ENCODE data around the gene KIAA0930. TPM values are rescaled to one million over a fixed set of nuclear protein-coding genes. Genes with fewer than 3 reads are reported as not detected.
"Not testable (repeated sequence)": the region's sequence is repeated elsewhere in the genome, so short reads cannot be mapped to it uniquely, and the experiment has no call there.

KIAA0930 gene
- polyA plus RNA-seq, 1 of the 3 experiments (the other 2 are of a cell fraction), result 80.8 TPM

DNA sequence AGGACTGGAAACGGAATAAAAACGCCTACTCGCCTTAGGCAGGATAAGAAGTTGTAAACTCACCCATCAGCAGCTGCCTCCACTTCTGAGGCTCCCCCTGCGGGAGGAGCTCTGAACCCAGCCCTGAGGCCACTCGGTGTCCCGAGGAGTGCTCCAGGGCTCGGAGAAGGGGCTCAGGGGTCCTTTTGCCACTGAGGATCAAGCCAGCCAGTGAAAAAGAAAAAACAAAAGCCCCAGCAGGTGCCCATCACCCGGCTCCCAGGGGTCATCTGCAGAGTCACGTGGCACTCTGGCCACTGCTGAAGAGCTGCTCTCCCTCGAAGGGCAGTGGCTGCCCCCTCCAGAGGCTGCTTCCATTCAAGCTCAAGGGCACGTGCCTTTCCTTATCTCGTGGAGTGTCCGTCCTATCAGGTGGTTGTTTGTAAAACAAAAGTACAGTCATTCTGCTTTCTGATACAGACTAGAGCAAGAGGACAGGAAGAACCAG, 48.0 kb downstream of the KIAA0930 start:
- CTCF ChIA-PET, result interaction anchor here (1.2 to 1.6 kb wide), 3 partner anchors 16 to 70 kb away, joined by 4 to 6 read pairs (median 4); no protein-coding TSS in a partner anchor
- no peak for DNase-seq
- H3K27ac ChIP-seq (ENCODE audit: low read depth in 2 of 2, low read length in 1 of 2), result no peak overlapping the region
- no peak overlapping the region for H3K4me2 ChIP-seq
- no peaks in the 10 kb centered on the region for H4K20me1 ChIP-seq (ENCODE audit: insufficient read depth)
- H3K9ac ChIP-seq, result no peak overlapping the region
- no peaks in the 10 kb centered on the region for H3F3A ChIP-seq (replicated peaks; ENCODE audit: insufficient read depth)
- H3K79me2 ChIP-seq (ENCODE audit: insufficient read depth), result no peaks in the 10 kb centered on the region
- POLR2A ChIA-PET, result no interaction called here
- H3K4me3 ChIP-seq (ENCODE audit: low read depth in 2 of 2, low read length in 1 of 2), result no peak overlapping the region
- no peak for TF ChIP-seq NRF1 (IDR thresholded peaks at IDR 0.05; ENCODE audit: low read depth, low read length)
- no peak for TF ChIP-seq RAD21 (IDR thresholded peaks at IDR 0.05; ENCODE audit: low read length)
- TF ChIP-seq, protein P1, sequence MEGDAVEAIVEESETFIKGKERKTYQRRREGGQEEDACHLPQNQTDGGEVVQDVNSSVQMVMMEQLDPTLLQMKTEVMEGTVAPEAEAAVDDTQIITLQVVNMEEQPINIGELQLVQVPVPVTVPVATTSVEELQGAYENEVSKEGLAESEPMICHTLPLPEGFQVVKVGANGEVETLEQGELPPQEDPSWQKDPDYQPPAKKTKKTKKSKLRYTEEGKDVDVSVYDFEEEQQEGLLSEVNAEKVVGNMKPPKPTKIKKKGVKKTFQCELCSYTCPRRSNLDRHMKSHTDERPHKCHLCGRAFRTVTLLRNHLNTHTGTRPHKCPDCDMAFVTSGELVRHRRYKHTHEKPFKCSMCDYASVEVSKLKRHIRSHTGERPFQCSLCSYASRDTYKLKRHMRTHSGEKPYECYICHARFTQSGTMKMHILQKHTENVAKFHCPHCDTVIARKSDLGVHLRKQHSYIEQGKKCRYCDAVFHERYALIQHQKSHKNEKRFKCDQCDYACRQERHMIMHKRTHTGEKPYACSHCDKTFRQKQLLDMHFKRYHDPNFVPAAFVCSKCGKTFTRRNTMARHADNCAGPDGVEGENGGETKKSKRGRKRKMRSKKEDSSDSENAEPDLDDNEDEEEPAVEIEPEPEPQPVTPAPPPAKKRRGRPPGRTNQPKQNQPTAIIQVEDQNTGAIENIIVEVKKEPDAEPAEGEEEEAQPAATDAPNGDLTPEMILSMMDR (IDR thresholded peaks at IDR 0.05), result no peak
- TF ChIP-seq, protein P2, sequence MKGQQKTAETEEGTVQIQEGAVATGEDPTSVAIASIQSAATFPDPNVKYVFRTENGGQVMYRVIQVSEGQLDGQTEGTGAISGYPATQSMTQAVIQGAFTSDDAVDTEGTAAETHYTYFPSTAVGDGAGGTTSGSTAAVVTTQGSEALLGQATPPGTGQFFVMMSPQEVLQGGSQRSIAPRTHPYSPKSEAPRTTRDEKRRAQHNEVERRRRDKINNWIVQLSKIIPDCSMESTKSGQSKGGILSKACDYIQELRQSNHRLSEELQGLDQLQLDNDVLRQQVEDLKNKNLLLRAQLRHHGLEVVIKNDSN (IDR thresholded peaks at IDR 0.05; ENCODE audit: borderline replicate concordance, low read depth), result no peak
- TF ChIP-seq JUND (IDR thresholded peaks at IDR 0.05), result no peak
- no peak for TF ChIP-seq MEF2A (IDR thresholded peaks at IDR 0.05; ENCODE audit: borderline replicate concordance, low read depth)
- TF ChIP-seq, protein P3, sequence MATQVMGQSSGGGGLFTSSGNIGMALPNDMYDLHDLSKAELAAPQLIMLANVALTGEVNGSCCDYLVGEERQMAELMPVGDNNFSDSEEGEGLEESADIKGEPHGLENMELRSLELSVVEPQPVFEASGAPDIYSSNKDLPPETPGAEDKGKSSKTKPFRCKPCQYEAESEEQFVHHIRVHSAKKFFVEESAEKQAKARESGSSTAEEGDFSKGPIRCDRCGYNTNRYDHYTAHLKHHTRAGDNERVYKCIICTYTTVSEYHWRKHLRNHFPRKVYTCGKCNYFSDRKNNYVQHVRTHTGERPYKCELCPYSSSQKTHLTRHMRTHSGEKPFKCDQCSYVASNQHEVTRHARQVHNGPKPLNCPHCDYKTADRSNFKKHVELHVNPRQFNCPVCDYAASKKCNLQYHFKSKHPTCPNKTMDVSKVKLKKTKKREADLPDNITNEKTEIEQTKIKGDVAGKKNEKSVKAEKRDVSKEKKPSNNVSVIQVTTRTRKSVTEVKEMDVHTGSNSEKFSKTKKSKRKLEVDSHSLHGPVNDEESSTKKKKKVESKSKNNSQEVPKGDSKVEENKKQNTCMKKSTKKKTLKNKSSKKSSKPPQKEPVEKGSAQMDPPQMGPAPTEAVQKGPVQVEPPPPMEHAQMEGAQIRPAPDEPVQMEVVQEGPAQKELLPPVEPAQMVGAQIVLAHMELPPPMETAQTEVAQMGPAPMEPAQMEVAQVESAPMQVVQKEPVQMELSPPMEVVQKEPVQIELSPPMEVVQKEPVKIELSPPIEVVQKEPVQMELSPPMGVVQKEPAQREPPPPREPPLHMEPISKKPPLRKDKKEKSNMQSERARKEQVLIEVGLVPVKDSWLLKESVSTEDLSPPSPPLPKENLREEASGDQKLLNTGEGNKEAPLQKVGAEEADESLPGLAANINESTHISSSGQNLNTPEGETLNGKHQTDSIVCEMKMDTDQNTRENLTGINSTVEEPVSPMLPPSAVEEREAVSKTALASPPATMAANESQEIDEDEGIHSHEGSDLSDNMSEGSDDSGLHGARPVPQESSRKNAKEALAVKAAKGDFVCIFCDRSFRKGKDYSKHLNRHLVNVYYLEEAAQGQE (IDR thresholded peaks at IDR 0.05; ENCODE audit: low read depth, low read length), result no peak
- no peak for TF ChIP-seq ELF1 (IDR thresholded peaks at IDR 0.05)
- TF ChIP-seq YY1 (IDR thresholded peaks at IDR 0.05; ENCODE audit: low read depth), result no peak
- no peak for TF ChIP-seq FOXJ3 (CRISPR knock-in tag; IDR thresholded peaks at IDR 0.05)
- no peak for TF ChIP-seq SMC3 (IDR thresholded peaks at IDR 0.05; ENCODE audit: low read depth, low read length)
- TF ChIP-seq FOXM1 (IDR thresholded peaks at IDR 0.05; ENCODE audit: low read depth), result no peak
- TF ChIP-seq, protein P4, sequence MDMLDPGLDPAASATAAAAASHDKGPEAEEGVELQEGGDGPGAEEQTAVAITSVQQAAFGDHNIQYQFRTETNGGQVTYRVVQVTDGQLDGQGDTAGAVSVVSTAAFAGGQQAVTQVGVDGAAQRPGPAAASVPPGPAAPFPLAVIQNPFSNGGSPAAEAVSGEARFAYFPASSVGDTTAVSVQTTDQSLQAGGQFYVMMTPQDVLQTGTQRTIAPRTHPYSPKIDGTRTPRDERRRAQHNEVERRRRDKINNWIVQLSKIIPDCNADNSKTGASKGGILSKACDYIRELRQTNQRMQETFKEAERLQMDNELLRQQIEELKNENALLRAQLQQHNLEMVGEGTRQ (IDR thresholded peaks at IDR 0.05; ENCODE audit: borderline replicate concordance, low read depth, low read length), result no peak
- TF ChIP-seq MXI1 (IDR thresholded peaks at IDR 0.05; ENCODE audit: low read depth, low read length), result no peak
- TF ChIP-seq, protein P5, sequence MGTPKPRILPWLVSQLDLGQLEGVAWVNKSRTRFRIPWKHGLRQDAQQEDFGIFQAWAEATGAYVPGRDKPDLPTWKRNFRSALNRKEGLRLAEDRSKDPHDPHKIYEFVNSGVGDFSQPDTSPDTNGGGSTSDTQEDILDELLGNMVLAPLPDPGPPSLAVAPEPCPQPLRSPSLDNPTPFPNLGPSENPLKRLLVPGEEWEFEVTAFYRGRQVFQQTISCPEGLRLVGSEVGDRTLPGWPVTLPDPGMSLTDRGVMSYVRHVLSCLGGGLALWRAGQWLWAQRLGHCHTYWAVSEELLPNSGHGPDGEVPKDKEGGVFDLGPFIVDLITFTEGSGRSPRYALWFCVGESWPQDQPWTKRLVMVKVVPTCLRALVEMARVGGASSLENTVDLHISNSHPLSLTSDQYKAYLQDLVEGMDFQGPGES (IDR thresholded peaks at IDR 0.05; ENCODE audit: low read depth, low read length), result no peak
- no peaks in the 10 kb centered on the region for H3K9me3 ChIP-seq
- no peak overlapping the region for H2AFZ ChIP-seq (ENCODE audit: low read depth)
- no peaks in the 10 kb centered on the region; a peak in 1 of 4 replicates for H3K4me1 ChIP-seq (ENCODE audit: control insufficient read depth in 1 of 2, insufficient read depth in 2 of 2, low read depth in 1 of 2, low read length in 1 of 2)
- H3K9me2 ChIP-seq, result no peaks in the 10 kb centered on the region
- H3K27me3 ChIP-seq (ENCODE audit: insufficient read depth), result no peaks in the 10 kb centered on the region
- H3K36me3 ChIP-seq (replicated peaks in 1 of 2; ENCODE audit: control insufficient read depth in 1 of 2, insufficient read depth in 2 of 2, low read length in 1 of 2), result peaks cover 0 to 32% of the 10 kb centered on the region in 2 experiments
- WGBS (ENCODE audit: low lambda C conversion rate), result 81% methylated on average over 11 of the region's 13 CpGs

DNA sequence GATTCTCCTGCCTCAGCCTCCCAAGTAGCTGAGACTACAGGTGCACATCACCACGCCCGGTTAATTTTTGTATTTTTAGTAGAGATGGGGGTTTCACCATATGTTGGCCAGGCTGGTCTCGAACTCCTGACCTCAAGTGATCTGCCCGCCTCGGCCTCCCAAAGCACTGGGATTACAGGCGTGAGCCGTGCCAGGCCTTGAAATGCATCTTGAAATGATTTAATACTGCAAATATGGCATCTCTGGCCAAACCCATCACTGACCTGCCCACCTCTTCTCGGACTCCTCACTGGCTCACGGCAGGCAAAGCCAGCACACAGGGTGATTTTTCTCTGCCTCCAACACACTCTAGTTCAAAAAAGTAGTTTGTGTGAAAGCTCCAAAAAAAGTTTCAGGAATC, 48.9 kb downstream of the KIAA0930 start:
- H3K4me2 ChIP-seq; H3K4me1 ChIP-seq (ENCODE audit: control insufficient read depth in 1 of 2, insufficient read depth in 2 of 2, low read depth in 1 of 2, low read length in 1 of 2); H2AFZ ChIP-seq (ENCODE audit: low read depth); H3K27me3 ChIP-seq (ENCODE audit: insufficient read depth); DNase-seq; H3K79me2 ChIP-seq (ENCODE audit: insufficient read depth); H4K20me1 ChIP-seq (ENCODE audit: insufficient read depth); H3K9me3 ChIP-seq; H3K4me3 ChIP-seq (ENCODE audit: low read depth in 2 of 2, low read length in 1 of 2); POLR2A ChIA-PET; H3F3A ChIP-seq (replicated peaks; ENCODE audit: insufficient read depth); H3K9me2 ChIP-seq; H3K9ac ChIP-seq; H3K27ac ChIP-seq (ENCODE audit: low read depth in 2 of 2, low read length in 1 of 2): not testable (repeated sequence)
- WGBS (ENCODE audit: low lambda C conversion rate), result 97% methylated on average over 9 of the region's 9 CpGs
- CTCF ChIA-PET, result interaction anchor here (1.0 to 3.3 kb wide), 3 partner anchors 17 to 71 kb away, joined by 4 to 15 read pairs (median 4); no protein-coding TSS in a partner anchor
- H3K36me3 ChIP-seq (replicated peaks in 1 of 2; ENCODE audit: control insufficient read depth in 1 of 2, insufficient read depth in 2 of 2, low read length in 1 of 2), result peaks cover 0 to 25% of the 10 kb centered on the region in 2 experiments
